SIG-M5 treated with dmso at 0.1 percent for 504 hours (cell line): ENCODE results near the gene COL25A1.
"Not testable (repeated sequence)": the region's sequence is repeated elsewhere in the genome, so short reads cannot be mapped to it uniquely, and the experiment has no call there.

Experiments
- DNase-seq: peaks from one replicate; lab custom pipeline; 2025; ENCODE audit not compliant: unreplicated experiment; lab: John Stamatoyannopoulos, UW

The COL25A1 gene

DNA sequence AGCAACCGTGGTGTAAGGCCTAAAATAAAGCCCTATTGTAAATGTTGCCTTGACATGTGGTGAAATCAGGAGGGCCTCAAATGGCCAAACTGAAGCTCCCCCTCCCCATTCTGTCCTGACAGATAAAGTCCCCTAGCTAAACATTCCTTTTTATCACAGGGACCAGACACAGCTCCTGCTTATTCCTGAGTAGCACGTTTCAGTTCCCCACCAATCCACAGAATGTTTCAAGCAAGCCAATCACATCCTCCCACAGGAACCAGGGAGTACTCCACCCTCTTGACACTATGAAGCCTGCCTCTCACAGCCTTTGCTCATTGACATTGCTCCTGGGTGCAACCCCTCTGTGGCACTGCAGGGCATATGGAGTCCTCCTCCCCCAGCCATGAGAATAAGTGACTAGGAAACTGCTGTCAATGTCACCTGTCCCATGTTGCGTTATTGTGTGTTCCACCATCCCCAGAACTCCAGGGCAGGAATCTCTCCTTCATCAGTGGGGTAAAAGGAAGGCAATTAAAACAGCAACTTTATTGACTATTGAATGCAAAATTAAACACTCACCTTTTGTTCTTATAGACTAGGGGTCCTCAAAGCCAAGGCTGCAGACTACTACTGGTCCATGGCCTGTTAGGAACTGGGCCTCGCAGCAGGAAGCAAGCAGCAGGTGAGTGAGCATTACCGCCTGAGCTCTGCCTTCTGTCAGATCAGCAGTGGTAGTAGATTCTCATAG is 128.1 kb downstream of the COL25A1 start:
- no peak for DNase-seq

DNA sequence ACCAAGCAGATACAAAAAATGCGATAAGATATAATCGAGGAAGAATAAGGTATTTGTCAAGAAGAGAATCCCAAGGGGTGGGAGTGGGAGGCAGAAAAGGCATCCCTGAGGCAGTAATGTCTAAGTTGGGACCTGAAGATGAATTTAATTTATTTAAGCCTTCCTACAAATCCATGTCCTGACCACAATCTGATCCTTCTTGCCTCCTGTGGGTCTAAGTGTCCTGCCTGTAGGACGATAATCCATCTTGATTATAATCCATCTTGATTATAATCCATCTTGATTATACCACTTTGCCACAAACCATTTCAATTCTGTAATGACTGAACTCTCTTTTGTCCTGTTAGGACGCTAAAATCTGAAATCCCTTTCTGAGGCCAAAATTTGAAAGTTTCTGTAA is 130.2 kb downstream of the COL25A1 start:
- no peak for DNase-seq

DNA sequence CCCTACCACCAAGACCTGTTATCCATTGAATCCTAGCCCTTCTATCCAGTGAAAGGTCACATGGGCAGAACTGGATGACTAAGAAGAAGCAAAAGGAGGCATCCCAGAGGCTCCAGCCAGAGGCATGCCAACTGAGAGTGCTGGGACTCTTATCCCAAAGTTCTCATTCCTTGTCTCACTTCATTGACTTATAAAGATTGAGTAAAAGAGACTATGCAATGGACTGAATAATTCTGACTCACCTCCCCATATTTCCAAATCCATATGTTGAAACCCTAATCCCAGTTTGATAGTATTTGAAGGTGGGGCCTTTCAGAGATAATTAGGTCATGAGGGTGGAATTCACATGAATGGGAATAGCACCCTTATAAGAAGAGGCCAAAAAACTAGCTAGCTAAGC is 131.4 kb downstream of the COL25A1 start:
- DNase-seq = no peak

DNA sequence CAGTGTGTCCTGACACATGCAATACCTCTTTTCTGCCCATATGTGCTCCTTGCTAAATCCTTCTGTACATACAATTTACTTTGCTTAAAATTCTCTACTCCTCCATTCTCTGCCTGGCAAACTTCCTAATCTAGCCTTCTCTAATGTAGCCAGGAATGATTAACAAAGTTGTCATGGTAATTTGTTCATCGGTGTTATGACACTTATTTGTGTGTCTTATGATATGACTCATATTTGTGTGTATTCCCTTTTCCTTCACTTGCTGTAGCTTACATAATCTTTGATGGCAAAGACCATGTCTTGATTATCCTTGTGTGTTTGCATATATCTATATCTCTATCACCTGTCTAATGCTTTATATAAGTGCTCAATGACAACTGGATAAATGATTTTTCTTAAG is 133.3 kb downstream of the COL25A1 start:
- no peak for DNase-seq

DNA sequence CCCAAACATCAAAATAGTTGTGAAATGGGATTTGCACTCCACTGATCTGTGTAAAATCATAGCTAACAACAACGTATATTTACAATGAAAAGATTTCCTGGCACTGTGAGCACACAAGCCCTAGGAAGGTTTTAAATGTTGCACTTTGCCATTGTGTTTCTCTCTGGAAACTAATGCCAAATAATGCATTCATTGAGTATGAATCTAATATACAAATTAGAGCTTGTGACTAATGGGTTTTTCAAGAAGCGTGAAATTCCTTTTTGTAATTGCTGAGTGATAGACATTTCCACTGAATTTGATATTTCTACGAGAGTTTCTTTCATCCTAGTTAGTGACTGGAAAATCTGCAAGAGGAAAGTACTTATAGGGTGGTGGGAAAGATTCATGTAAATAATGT is 135.9 kb downstream of the COL25A1 start:
- no peak for DNase-seq

DNA sequence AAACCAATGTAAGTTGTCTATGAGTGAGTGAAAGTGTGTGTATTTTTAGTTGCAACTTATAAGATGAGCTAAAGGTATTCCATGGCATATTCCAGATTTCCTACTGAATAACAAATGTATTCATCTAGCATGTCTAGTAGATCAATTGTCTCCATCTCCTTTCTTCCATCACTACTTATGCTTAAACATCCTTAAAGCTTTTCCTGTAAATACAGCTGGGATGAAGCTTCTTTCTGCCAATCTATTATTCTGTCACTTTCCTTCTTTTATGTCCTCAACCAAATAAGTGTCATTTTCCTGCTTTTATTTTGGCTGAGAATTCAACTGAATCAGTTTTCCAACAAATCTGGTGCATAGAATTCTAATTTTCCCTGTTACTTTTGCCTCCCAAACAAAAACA is 136.3 kb downstream of the COL25A1 start:
- no peak for DNase-seq

DNA sequence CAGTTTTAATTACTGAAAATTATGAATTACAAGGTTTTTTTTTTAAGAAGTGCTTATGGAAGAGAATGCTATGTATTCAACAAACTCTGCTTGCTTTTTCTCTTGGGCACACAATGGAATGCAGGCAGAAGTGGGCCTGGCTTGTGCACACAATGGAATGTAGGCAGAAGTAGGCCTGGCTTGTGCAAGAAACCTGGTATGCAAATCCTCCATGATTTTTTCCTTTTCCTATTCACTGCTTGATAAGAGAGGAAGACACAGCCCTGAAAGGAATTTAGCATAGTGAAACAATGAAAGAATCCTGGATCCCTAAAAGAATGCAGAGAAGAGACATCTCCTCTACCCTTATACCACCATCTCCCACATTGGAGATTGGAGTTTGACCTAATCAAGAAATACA is 138.4 kb downstream of the COL25A1 start:
- no peak for DNase-seq

DNA sequence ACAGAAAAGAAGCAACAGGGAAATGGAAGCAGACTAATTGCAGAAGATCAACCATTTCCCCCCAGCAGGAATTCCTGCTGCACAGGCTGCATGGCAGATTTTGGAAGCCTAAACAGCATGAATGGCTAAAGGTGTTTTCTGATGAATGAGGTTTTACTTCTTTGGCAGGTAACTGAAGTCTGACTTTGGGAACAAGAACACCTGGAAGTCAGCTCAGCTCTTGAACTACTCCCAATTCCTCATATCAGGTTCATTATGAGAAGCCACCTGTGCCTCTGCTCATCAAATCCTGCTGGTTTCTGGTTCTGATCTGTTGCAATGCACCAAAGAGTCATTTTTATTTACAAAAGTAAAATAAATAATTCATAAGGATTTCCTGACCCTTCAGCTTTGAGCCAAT is 139.0 kb downstream of the COL25A1 start:
- DNase-seq = no peak

DNA sequence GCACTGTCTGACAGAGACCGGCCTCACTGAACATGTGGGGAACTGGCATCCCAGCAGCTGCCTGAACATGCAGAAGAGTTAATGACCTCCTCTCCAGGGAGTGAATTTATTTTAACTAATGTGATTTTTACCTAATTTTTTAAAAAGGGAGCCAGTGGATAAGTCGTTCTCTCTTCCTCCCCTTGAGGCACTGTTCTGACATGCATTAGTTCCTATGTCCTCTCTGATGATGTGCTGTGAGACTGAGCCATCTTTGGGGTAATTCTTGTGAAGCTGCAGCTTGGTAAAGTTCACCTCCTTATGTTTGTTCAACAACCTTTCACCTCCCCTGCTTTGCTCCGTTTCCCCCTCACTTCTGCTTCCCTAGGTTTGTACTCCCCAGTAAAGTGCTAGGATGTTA is 139.7 kb downstream of the COL25A1 start:
- no peak for DNase-seq

DNA sequence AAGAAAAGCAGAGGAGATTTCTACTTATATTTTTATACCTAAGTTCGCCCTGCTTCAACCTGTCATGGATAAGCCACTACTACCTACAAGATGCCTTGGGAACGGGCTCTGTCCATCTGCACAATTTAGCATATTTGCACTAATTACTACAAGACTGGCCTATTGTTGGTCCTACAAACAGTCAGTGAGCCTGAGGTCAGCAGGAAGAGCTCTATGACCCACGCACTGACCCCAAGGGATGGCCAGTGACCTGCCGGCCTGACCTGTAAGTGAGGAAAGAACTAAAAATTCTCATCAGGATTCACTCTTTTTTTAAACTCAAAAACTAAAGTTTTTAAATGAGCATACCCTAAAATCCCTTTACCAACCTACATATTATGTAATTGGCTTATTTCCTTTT is 142.0 kb downstream of the COL25A1 start:
- DNase-seq = no peak

DNA sequence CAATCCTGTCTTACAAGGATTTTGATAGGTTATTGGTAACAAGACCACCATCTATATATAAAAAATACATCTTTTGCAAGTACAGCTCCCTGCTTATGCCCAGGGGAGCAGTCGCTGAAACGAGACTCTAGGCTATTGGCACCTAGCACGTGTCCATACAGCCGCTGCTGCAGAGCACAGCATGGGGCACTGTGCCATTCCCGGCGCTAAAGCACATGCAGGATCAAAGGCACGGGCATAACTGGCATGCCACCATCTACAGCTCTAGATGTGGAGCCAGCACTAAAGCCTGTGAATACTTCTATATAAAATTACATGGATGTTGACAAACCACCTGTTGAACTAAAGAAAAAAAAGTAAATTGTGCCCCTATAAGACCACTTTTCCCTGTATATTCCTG is 144.8 kb downstream of the COL25A1 start:
- DNase-seq = no peak

DNA sequence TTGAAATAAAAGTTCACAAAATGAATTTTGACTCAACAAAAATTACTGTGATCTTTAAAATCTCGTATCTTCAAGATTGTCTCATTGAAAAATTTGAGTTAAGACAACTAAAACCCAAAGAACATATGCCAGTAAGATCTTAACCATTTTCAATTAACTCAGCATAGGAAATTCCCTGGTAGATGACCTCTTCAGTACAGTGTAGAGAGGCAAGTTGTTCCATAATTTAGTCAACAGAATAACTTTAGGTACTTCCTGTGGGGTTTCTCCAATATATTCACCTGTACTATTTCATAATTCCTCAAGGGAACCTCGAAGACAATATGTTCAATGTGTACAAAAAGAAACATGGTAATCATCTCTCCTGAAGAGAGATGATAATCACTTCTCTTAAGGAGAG is 145.3 kb downstream of the COL25A1 start:
- no peak for DNase-seq

DNA sequence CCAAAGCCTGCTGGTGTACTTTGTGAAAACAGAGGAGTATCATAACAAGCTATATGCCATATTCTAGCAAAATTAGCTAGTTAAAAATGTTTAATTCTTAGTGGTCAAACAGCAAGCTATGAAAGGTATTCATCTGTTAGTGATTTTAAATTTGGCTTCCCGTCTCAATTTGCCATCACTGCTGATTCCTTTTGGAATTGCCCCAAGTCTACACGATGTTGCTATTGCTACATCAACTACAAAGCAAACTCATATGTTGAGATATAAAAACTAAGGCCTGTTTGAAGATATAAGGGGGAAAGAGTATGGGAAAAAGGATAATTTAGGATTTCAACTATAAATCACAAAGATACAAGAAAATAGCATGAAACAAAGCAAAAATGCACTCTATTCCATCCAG is 146.1 kb downstream of the COL25A1 start:
- DNase-seq = no peak

DNA sequence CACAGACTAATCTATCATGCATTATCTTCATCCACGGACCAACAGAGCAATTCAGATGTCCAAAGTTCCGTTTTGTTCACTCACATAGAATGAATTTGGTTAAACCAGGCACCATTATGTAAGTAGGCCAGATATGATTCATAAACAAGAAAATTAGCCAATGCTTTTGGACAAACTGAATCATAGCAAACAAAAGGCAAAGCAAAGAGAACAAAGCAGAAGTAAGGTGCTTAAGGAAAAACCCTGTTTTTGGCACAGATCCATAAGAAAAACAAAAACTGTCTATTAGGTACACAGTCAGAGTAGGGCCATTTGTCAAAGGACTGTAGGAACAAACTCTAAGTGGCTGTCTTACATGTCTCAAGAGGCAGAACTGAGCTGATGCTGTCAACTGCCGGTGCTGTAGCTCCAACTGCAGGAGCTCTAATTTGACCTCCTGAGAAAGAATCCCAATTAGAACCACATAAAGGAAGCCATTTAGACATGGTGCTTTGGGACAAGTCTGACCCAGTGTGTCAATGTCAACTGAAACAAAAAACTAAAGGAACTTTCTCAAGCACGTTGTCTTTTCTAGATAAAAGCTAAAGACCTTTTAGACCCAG is 146.7 kb downstream of the COL25A1 start:
- DNase-seq = no peak

DNA sequence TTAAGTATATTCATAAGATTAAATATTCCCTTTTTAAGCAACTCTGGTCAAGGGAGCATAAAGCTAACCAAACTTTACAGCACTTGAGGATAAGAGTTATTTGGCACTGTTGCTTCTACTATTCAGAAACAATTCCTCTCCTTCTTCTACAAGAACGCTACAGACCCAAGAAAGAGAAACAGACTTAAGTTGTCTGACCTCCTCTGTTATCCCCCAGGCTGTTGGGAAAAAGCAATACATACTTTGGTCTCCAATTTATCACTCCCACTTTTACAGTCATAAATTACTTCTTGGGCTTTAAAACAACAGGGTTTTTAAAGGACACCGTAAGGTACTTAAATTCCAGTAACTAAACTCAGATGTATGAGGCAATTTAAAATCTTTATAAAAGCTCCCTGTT is 147.4 kb downstream of the COL25A1 start:
- DNase-seq = no peak

DNA sequence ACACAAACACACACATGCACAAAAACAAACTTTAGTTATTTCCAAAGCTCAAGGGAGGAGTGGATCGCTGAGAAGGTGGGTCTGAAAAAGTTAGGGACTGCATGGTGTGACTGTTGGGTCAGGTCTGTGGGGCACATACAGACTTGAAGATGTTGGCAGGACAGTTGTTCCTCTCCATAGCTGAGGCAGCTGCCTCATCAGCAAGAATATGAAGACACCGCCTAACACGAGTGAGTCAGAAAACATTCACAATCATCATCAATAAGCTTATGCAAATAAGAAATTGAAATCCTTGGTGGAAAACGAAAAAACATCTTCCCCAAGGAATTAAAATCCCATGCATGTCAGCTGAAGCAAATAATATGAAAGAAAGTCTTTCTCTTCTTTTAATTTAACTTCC is 148.0 kb downstream of the COL25A1 start:
- no peak for DNase-seq

DNA sequence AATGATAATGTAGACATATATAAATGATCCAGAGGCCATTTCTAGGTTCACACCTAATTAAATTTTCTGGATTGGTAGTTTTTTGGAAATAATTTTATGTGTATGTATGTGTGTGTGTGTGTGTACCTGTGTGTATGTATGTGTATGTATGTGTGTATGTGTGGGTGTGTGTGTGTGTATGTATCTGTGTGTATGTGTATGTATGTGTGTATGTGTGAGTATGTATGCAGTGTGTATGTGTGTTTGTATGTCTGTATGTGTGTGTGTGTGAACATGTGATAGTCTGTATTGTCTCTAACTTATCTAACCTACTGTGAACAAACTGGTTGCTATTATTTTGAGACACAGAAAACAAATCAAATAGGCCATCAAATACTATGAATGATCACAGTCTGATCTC is 152.6 kb downstream of the COL25A1 start:
- no peak for DNase-seq

DNA sequence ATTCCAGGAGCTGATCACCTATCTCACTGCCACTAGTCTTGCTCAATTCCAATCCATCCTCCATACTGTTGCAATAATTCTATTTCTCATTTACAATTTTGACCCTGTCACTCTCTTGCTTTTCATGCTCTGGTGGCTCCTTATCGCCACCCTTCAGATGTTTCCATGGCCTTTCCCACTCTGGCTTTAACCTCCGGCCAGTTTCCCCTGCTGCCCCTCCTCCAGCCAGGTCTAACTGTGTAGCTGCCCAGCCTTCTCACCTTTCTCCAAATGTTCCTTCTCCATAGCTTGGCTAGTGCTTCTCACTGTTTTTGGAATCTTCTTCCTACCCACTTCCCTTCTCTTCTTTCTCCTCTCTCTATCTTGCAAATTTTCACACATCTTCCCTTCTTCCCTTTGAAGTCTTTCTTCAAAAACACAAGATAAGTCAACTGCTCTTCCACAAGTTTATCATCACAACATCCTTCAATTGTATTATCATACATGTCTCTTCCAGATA is 153.8 kb downstream of the COL25A1 start:
- no peak for DNase-seq

DNA sequence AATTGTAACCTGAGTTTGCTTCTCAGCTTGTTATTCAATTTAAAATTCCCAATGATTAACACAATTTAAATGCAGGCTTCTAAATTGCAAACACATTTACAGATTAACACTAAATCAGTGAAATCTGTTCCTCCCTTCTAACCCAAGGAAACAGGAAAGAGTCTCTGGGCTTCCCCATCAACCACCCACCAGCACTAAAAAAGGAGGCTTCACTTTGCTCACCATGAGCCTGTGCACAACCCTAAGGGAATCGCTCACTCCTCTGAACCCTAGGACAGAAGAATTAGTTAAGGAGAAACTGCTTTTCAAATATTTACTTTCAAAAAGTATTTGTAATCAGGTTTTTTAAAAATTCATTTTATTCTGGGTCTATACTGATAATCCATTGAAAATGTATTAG is 155.3 kb downstream of the COL25A1 start:
- DNase-seq = no peak

DNA sequence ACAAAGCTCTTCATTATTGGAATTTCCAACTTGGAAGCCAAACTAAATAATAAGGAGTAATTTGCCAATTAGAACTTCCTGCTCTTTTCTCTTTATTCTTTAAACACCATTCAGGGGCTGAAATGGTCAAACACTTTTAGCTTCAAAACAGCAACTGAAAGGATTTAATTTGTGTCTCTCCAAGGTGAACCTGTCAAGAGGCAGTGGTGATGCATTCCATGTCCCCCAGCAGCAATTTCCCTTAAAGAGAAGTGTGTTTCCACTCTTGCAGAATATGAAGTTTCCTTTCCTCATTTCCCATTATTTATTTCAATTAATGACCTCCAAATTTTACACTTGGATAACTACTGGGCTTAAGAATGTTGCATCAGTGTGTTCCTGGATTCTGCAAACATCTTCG is 156.0 kb downstream of the COL25A1 start:
- no peak for DNase-seq

DNA sequence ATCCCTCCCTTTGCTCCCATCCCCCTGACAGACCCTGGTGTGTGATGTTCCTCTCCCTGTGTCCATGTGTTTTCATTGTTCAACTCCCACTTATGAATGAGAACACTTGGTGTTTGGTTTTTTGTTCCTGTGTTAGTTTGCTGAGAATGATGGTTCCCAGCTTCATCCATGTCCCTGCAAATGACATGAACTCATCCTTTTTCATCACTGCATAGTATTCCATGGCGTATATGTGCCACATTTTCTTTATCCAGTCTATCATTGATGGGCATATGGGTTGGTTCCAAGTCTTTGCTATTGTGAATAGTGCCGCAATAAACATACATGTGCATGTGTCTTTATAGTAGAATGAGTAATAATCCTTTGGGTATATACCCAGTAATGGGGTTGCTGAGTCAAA is 164.3 kb downstream of the COL25A1 start:
- DNase-seq = not testable (repeated sequence)

DNA sequence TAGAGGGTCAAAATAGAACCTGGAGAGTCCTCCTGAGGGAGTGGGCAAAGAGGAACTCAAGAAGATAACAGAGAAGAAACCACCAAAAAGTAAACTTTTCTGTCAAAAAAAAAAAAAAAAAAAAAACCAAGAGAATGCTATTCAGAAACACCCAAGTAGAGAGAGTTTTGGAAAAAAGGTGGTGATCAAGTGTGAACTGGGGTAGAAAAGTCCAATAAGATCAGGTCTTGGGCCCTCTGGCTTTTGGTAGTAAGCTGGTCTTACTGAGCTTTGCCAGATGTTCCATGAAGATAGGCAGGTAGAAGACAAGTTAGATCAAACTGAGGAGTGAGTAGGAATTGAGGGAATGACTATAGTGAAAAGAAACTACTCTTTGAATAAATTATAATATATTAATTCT is 167.5 kb downstream of the COL25A1 start:
- DNase-seq = no peak

DNA sequence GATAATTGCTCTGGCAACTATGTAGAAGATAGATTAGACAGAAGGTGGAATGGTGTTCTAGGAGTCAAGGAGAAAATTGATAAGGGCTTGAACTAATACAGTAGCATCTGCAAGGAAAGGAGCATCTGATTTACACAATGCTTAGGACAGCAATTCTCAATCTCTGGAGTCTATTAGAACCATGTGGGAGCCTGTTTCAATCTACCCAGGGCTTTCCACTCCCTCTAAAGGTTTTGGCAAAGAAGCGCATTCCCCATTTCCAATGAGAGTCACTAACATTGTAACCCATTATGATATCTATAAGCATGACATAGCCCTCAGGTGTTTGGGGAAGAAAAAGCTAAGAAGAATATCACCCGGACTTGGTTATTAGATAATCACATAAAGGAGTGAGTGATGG is 168.2 kb downstream of the COL25A1 start:
- no peak for DNase-seq
